Endothelial cell of umbilical vein (primary cell): ENCODE results near the gene COQ7. TPM values are rescaled to one million over a fixed set of nuclear protein-coding genes. Genes with fewer than 3 reads are reported as not detected.
A peak's percentile ranks its signal among the peaks of the same experiment; 100 is the strongest.

ENCODE experiments used
- Bru-seq: library from RNA; stranded (reverse); fragments of 400-500 nt; gene quantifications from one replicate; lab custom pipeline; 2021; lab: Mats Ljungman, UMichigan
- BruChase-seq, 2 experiments: library from RNA; stranded (reverse); fragments of 400-500 nt; gene quantifications; one replicate each; lab custom pipeline; 2021; lab: Mats Ljungman, UMichigan
- BruUV-seq: library from RNA; stranded (reverse); fragments of 400-500 nt; replicated peaks from 2 replicates; lab custom pipeline; 2021; lab: Mats Ljungman, UMichigan
- CTCF ChIA-PET: fragments of 300-600, 350-600 bp; sonication (Branson Sonifier 250); formaldehyde crosslinking; loops from one replicate; lab custom pipeline; 2021; ENCODE audit warnings: antibody characterized with exemption, inconsistent platforms; lab: Charles Lee
- POLR2A ChIA-PET: fragments of 300-600, 350-600 bp; sonication (Branson Sonifier 250); formaldehyde crosslinking; loops from one replicate; lab custom pipeline; 2021; ENCODE audit warnings: antibody characterized with exemption, inconsistent platforms; lab: Charles Lee
- DNase-seq: peaks from one replicate; pipeline ENCODE4 v3.0.0-alpha.2; 2011; ENCODE audit warnings: low read depth, low spot score
- FAIRE-seq: peaks from 2 replicates; lab custom pipeline; 2011; peaks lifted over from hg19 to GRCh38; lab: Jason Lieb, UNC
- H2AFZ ChIP-seq: 2 replicates; pipeline ENCODE4 v1.6.0; 2012; ENCODE audit warnings: low read depth, low read length, control low read depth, inconsistent platforms
- H3K27ac ChIP-seq: 2 replicates; pipeline ENCODE4 v1.5.1; 2011; ENCODE audit warnings: low read depth, mild to moderate bottlenecking, control low read depth, low read length, moderate library complexity; ENCODE audit not compliant: insufficient read depth
- H3K27me3 ChIP-seq, 2 experiments: 2 replicates each; pipeline versions ENCODE4 v1.6.0 to v1.6.1; 2011; ENCODE audit warnings: low read length in 2 of 2, mixed read lengths in 1 of 2; ENCODE audit not compliant: control insufficient read depth in 2 of 2, insufficient read depth in 2 of 2
- H3K36me3 ChIP-seq, 2 experiments: 2 replicates in 1 of 2; 3 replicates in 1 of 2; pipeline ENCODE4 v1.5.1; 2011; ENCODE audit warnings: low read length in 2 of 2, mild to moderate bottlenecking in 1 of 2, moderate library complexity in 1 of 2; ENCODE audit not compliant: control insufficient read depth in 2 of 2, insufficient read depth in 2 of 2; ENCODE audit errors: extremely low read depth in 1 of 2
- H3K4me1 ChIP-seq: 3 replicates; pipeline ENCODE4 v1.5.1; 2011; ENCODE audit warnings: mild to moderate bottlenecking, low read length; ENCODE audit not compliant: control insufficient read depth, insufficient read depth; ENCODE audit errors: extremely low read depth
- H3K4me2 ChIP-seq: 2 replicates; pipeline ENCODE4 v1.6.1; 2011; ENCODE audit warnings: low read length, control low read depth, mixed read lengths; ENCODE audit not compliant: insufficient read depth
- H3K4me3 ChIP-seq, 3 experiments: fragments of 200-600 bp in 1 of 3; sonication (generic), shearing (Covaris generic) in 1 of 3; replicated peaks in 1 of 3; 2 replicates each; pipeline ENCODE4 v1.5.1; 2011 to 2016; ENCODE audit warnings: control low read depth in 3 of 3, low read length in 3 of 3, mild to moderate bottlenecking in 2 of 3, inconsistent platforms in 1 of 3, low read depth in 1 of 3, moderate library complexity in 1 of 3; ENCODE audit not compliant: insufficient read depth in 1 of 3
- H3K79me2 ChIP-seq: 2 replicates; pipeline ENCODE4 v1.6.0; 2012; ENCODE audit warnings: low read length, inconsistent platforms; ENCODE audit not compliant: control insufficient read depth, insufficient read depth
- H3K9ac ChIP-seq: replicated peaks from 2 replicates; pipeline ENCODE3; 2011; ENCODE audit warnings: low read length, control low read depth; ENCODE audit not compliant: insufficient read depth; ENCODE audit errors: extremely low read depth
- H3K9me1 ChIP-seq: replicated peaks from 3 replicates; pipeline ENCODE4 v1.6.0; 2011; ENCODE audit warnings: mild to moderate bottlenecking, low read length; ENCODE audit not compliant: control insufficient read depth, insufficient read depth; ENCODE audit errors: extremely low read depth
- H3K9me3 ChIP-seq: replicated peaks from 2 replicates; pipeline ENCODE4 v1.5.1; 2012; ENCODE audit warnings: low read length, inconsistent platforms; ENCODE audit not compliant: control insufficient read depth, insufficient read depth
- H4K20me1 ChIP-seq: replicated peaks from 2 replicates; pipeline ENCODE3; 2011; ENCODE audit warnings: mild to moderate bottlenecking, low read length; ENCODE audit not compliant: control insufficient read depth, insufficient read depth; ENCODE audit errors: extremely low read depth
- GATA2 ChIP-seq: IDR thresholded peaks from 2 replicates; pipeline ENCODE4 v1.7.0; 2011; ENCODE audit warnings: low read depth, mild to moderate bottlenecking, moderate library complexity, mixed read lengths, low read length; ENCODE audit not compliant: insufficient read length, insufficient read depth
- MAX ChIP-seq: IDR thresholded peaks from 2 replicates; pipeline ENCODE4 v1.6.1; 2011; ENCODE audit not compliant: insufficient read depth, insufficient read length
- MYC ChIP-seq: IDR thresholded peaks from one replicate; pipeline ENCODE4 v1.6.1; 2011; ENCODE audit warnings: mild to moderate bottlenecking, low read depth, low read length
- POLR2AphosphoS5 ChIP-seq: IDR thresholded peaks from 2 replicates; pipeline ENCODE4 v1.6.1; 2012; ENCODE audit warnings: low read depth, mild to moderate bottlenecking, control low read depth, low read length, moderate library complexity; ENCODE audit not compliant: insufficient read depth
- dilution Hi-C: fragments of 300-500 bp; cut with MboI; formaldehyde crosslinking; loops from one replicate; pipeline ENCODE4 v1.15.0; 2019; ENCODE audit warnings: low sequenced_read_pairs; ENCODE audit not compliant: extremely low pct_ligation_motif_present
- intact Hi-C: fragments of 100-400 bp; cut with micrococcal nuclease; formaldehyde crosslinking; loops from one replicate; pipeline ENCODE4 v1.10.0; 2022
- long read RNA-seq: library from polyadenylated mRNA; stranded (forward); transcript quantifications from one replicate; pipeline ENCODE4 v2.0.0, GENCODE V29; 2021
- polyA minus RNA-seq, 3 experiments: library from RNA; depleted of rRNA, polyadenylated mRNA; stranded (reverse); fragments of >200 nt; gene quantifications; 1 replicate in 1 of 3; 2 replicates in 2 of 3; pipeline ENCODE4 v1.2.3, GENCODE V29; 2011
- polyA plus RNA-seq, 4 experiments: library from polyadenylated mRNA; depleted of rRNA in 3 of 4; stranded (reverse) in 3 of 4; unstranded in 1 of 4; fragments of >200 nt; gene quantifications; 2 replicates each; pipeline versions ENCODE4 v1.2.1 to v1.2.3, GENCODE V29; 2011 to 2012; ENCODE audit warnings: missing spikeins in 1 of 4
- total RNA-seq: library from RNA; stranded (reverse); gene quantifications from 2 replicates; pipeline ENCODE4 v1.2.3, GENCODE V29; 2021

The COQ7 gene
- total RNA-seq: 22.1 and 24.2 TPM in 2 replicates
- polyA plus RNA-seq: 11.1 and 12.9 TPM in 2 replicates
- polyA plus RNA-seq (2011; cell fraction: cytosol; rRNA removed): 18.0 and 23.7 TPM in 2 replicates
- 16.6 and 19.3 TPM in 2 replicates for polyA plus RNA-seq (2011; cell fraction: nucleus; rRNA removed)
- polyA plus RNA-seq (2012): 13.7 and 15.5 TPM in 2 replicates
- 15.0 and 18.4 TPM in 2 replicates for polyA minus RNA-seq
- 17.8 TPM for polyA minus RNA-seq (2011; cell fraction: cytosol; rRNA and poly(A)+ RNA removed)
- polyA minus RNA-seq (2011; cell fraction: nucleus; rRNA and poly(A)+ RNA removed): 17.6 and 24.2 TPM in 2 replicates
- percentile 67 among the genes with signal in this experiment for Bru-seq, nascent RNA
- percentile 74 among the genes with signal in this experiment for BruChase-seq, experiment 1, labeled RNA remaining after a 6-hour chase
- percentile 64 among the genes with signal in this experiment for BruChase-seq, experiment 2, labeled RNA remaining after a 2-hour chase
- long read RNA-seq, transcript COQ7-201 (6 exons, 2,657 nt): major isoform, 14 of 25 reads
- long read RNA-seq, partial matches to known transcripts: 0 of 25 reads
- long read RNA-seq, other reads (novel, unspliced or antisense): 7 of 25 reads

GRCh38 chr16:19067349-19068236 is at the start of gene COQ7:
Gene COQ7, plus strand, starts transcription at chr16:19067614. Its CDS starts 51 bp downstream, at chr16:19067665.
- H3K9me3 ChIP-seq: no peaks in the 10 kb centered on the region
- peak; percentile 99 for FAIRE-seq
- no peaks in the 10 kb centered on the region for H3K9me1 ChIP-seq
- H3K79me2 ChIP-seq: no peaks in the 10 kb centered on the region
- DNase-seq: peak; percentile 99
- peak within 1 kb of the TSS; percentile 93 for H3K27ac ChIP-seq
- no peaks in the 10 kb centered on the region for H3K27me3 ChIP-seq
- TSS peak; percentile 43 for BruUV-seq
- H3K9ac ChIP-seq: peak within 1 kb of the TSS; percentile 96
- peak; percentile 10 for TF ChIP-seq POLR2AphosphoS5
- TF ChIP-seq MAX: peak; percentile 49
- TF ChIP-seq MYC: peak; percentile 28
- TF ChIP-seq GATA2: no peak
- no peaks in the 10 kb centered on the region for H4K20me1 ChIP-seq
- peak within 1 kb of the TSS; percentile 83 for H3K4me2 ChIP-seq
- intact Hi-C loops (loop anchor here (1.0 to 5.0 kb wide), 6 partner anchors 41 to 455 kb away; partner anchors contain the start of genes CCP110, GDE1, SMG1 and TMC7), dilution Hi-C loops (no loop called here)
- peaks cover 14% of the 10 kb centered on the region for H3K4me1 ChIP-seq
- H3K4me3 ChIP-seq: peak within 1 kb of the TSS; percentile 46 to 85 (median 57)
- ChIA-PET CTCF (interaction anchor here (0.8 to 7.8 kb wide), 6 partner anchors 17 to 488 kb away, joined by 3 to 132 read pairs (median 3); partner anchors contain the start of genes ARL6IP1, TMC7 and VPS35L), POLR2A (interaction anchor here (0.6 kb wide), 1 partner anchor 1610 kb away, joined by 4 read pairs; no protein-coding TSS in a partner anchor)
- no peaks in the 10 kb centered on the region for H3K36me3 ChIP-seq
- H2AFZ ChIP-seq: peak within 1 kb of the TSS; percentile 13
